Measurements from ENCODE around the gene SHC4.
"Not testable (repeated sequence)": the region's sequence is repeated elsewhere in the genome, so short reads cannot be mapped to it uniquely, and the experiment has no call there.

SHC4 gene

DNA sequence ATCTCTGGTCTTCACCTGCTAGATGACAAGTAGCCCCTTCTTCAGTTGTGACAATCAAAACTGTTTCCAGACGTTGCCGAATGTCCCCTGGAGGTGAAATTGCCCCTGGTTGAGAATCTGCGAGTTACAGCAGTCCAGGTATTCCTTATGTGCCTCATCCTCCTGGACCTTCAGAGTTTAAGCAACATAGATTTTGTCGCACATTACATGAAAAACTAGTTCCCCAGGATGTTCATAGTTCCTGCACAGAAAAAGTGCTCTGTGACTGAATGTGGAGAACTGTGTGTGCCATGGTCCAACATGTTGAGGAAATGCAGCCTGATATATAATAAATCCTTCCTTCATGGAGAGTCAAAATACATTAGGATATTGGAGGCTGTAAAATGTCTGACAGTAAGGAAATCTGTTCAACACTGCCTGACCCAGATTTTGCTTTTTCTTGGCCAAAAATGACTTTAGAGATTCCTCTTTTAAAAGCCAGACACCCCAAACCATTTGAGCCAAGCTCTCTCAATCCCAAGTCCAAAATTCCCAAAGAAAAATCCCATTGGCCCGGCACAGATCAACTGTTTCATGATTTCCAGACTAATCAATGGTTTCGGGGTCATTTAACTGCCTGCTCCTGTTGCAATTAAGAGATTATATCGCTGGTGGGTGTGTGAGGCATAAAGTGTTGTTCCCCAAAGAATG is 20.4 kb upstream of the SHC4 start:
- Histone ChIP-seq H3K4me1 (ENCODE audit: control insufficient read depth, insufficient read depth, low read length) (no peaks in the 10 kb centered on the region), H3K27ac (ENCODE audit: low read length) (no peak overlapping the region), H3K9me3 (ENCODE audit: control insufficient read depth, insufficient read depth, low read length) (no peaks in the 10 kb centered on the region), H3K36me3 (ENCODE audit: control insufficient read depth, insufficient read depth, low read length) (no peaks in the 10 kb centered on the region), H3K27me3 (ENCODE audit: control insufficient read depth, insufficient read depth, low read length) (no peaks in the 10 kb centered on the region), H3K4me3 (ENCODE audit: low read length) (no peak overlapping the region)
- WGBS (ENCODE audit: insufficient coverage, insufficient read length): no CpG with 5 or more reads among the region's 7 CpGs
- no peak for DNase-seq (ENCODE audit: low read depth, low spot score)

DNA sequence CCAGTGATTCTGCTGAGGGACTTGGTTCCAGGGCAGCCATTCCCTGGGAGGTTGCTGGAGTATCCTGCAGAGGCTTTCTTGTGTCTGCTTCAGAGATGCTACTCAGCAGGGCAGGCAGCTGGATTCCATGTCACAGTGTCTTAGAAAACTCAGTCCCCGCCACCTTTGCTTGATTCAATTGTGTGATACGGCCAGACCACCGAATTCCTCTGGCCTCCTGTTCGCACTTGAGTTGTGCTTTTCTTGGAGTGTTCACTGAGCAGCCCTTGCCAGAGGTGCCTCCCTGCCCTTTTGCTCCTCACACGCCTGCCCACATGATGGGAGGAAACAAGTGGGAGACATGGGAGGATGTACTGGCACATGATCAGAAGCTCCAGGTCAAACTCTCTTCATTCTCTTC is 19.6 kb upstream of the SHC4 start:
- no peaks in the 10 kb centered on the region for H3K27me3 ChIP-seq (ENCODE audit: control insufficient read depth, insufficient read depth, low read length)
- DNase-seq (ENCODE audit: low read depth, low spot score): no peak
- WGBS (ENCODE audit: insufficient coverage, insufficient read length): no CpG with 5 or more reads among the region's 5 CpGs
- H3K36me3 ChIP-seq (ENCODE audit: control insufficient read depth, insufficient read depth, low read length): no peaks in the 10 kb centered on the region
- H3K4me3 ChIP-seq (ENCODE audit: low read length): no peak overlapping the region
- no peaks in the 10 kb centered on the region for H3K4me1 ChIP-seq (ENCODE audit: control insufficient read depth, insufficient read depth, low read length)
- H3K9me3 ChIP-seq (ENCODE audit: control insufficient read depth, insufficient read depth, low read length): no peaks in the 10 kb centered on the region
- no peak overlapping the region for H3K27ac ChIP-seq (ENCODE audit: low read length)

DNA sequence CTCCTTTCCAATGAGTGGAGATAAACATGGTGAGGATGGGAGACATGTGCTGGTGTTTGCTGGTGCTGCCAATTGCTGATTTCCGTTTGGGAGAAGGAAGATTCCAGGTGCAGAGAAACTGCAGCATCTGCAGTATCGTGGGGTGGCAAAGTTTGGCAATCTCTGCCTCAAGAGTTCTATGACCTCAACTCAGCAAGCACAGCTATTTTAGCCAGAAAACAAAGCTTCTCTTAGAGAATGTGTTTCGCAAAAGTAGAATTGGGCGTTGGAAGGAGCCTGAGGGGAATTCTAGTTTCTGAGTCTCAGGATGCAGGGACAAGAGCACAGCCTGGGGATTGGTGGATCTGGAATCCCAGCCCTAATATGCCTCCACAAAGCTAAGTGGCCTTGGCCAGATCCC is 18.2 kb upstream of the SHC4 start:
- WGBS (ENCODE audit: insufficient coverage, insufficient read length): no CpG with 5 or more reads among the region's 4 CpGs
- H3K36me3 ChIP-seq (ENCODE audit: control insufficient read depth, insufficient read depth, low read length): no peaks in the 10 kb centered on the region

DNA sequence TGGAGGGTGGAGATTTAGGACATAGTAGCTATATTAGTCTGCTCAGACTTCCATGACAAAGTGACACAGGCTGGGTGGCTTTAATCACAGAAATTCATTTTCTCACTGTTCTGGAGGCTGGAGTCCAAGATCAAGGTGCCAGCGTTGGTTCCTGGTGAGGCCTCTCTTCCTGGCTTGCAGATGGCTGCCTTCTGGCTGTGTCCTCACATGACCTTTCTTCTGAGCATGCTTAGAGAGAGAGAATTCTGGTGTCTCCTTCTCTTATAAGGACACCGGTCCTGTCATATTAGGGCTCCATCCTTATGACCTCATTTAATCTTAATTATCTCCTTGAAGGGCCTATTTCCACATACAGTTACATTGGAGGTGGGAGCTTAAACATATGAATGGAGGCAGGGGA is 14.9 kb upstream of the SHC4 start:
- Histone ChIP-seq H3K9me3 (ENCODE audit: control insufficient read depth, insufficient read depth, low read length) (no peaks in the 10 kb centered on the region), H3K4me3 (ENCODE audit: low read length) (no peak overlapping the region), H3K36me3 (ENCODE audit: control insufficient read depth, insufficient read depth, low read length) (no peaks in the 10 kb centered on the region), H3K4me1 (ENCODE audit: control insufficient read depth, insufficient read depth, low read length) (peaks cover 3% of the 10 kb centered on the region; the same call in 1 of the 2 replicates), H3K27me3 (ENCODE audit: control insufficient read depth, insufficient read depth, low read length) (no peaks in the 10 kb centered on the region), H3K27ac (ENCODE audit: low read length) (no peak overlapping the region)
- DNase-seq (ENCODE audit: low read depth, low spot score): no peak
- WGBS (ENCODE audit: insufficient coverage, insufficient read length): no CpG with 5 or more reads among the region's 2 CpGs

More for the DNA sequence above, 18.2 kb upstream of the SHC4 start:
- H3K4me1 ChIP-seq (ENCODE audit: control insufficient read depth, insufficient read depth, low read length): no peaks in the 10 kb centered on the region
- H3K9me3 ChIP-seq (ENCODE audit: control insufficient read depth, insufficient read depth, low read length): no peaks in the 10 kb centered on the region
- H3K27ac ChIP-seq (ENCODE audit: low read length): no peak overlapping the region
- H3K27me3 ChIP-seq (ENCODE audit: control insufficient read depth, insufficient read depth, low read length): no peaks in the 10 kb centered on the region
- DNase-seq (ENCODE audit: low read depth, low spot score): no peak
- no peak overlapping the region for H3K4me3 ChIP-seq (ENCODE audit: low read length)

DNA sequence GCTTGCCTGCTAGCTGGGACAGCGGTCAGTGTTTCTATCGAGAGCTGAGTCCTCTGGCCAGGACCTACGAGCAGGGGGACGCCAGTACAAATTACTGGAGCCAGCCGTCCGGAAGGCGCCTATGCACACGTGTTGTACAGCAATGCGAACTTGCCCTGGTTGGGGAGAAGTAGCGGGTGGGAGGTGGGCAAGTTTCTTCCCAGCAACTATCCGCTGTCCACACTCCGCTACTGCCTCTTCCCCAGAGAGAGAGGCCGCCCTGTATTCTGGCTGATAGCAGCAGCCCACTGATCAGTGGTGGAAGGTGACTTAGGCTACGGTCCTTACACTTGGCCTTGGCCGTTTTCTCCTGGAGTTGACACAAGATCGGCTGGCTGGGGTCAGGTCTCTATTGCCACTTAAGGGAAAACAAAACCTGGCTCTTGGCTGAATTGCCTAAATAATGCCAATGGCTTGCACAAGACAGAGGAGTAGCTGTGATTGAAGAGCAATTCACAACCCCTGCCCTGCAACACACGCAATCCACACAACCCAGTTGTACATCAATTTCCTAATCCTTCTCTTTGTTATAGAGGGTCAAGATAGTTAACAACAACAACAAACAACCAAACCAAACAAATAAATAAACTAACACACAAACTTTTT is 12.8 kb upstream of the SHC4 start:
- H3K27me3 ChIP-seq (ENCODE audit: control insufficient read depth, insufficient read depth, low read length): no peaks in the 10 kb centered on the region
- H3K4me1 ChIP-seq (ENCODE audit: control insufficient read depth, insufficient read depth, low read length): peaks cover 3% of the 10 kb centered on the region; the same call in 1 of the 2 replicates
- H3K27ac ChIP-seq (ENCODE audit: low read length): no peak overlapping the region
- DNase-seq (ENCODE audit: low read depth, low spot score): no peak
- H3K36me3 ChIP-seq (ENCODE audit: control insufficient read depth, insufficient read depth, low read length): no peaks in the 10 kb centered on the region; the same call in 1 of the 2 replicates
- H3K9me3 ChIP-seq (ENCODE audit: control insufficient read depth, insufficient read depth, low read length): no peaks in the 10 kb centered on the region
- H3K4me3 ChIP-seq (ENCODE audit: low read length): no peak overlapping the region; the same call in 1 of the 2 replicates
- WGBS (ENCODE audit: insufficient coverage, insufficient read length): no CpG with 5 or more reads among the region's 17 CpGs

DNA sequence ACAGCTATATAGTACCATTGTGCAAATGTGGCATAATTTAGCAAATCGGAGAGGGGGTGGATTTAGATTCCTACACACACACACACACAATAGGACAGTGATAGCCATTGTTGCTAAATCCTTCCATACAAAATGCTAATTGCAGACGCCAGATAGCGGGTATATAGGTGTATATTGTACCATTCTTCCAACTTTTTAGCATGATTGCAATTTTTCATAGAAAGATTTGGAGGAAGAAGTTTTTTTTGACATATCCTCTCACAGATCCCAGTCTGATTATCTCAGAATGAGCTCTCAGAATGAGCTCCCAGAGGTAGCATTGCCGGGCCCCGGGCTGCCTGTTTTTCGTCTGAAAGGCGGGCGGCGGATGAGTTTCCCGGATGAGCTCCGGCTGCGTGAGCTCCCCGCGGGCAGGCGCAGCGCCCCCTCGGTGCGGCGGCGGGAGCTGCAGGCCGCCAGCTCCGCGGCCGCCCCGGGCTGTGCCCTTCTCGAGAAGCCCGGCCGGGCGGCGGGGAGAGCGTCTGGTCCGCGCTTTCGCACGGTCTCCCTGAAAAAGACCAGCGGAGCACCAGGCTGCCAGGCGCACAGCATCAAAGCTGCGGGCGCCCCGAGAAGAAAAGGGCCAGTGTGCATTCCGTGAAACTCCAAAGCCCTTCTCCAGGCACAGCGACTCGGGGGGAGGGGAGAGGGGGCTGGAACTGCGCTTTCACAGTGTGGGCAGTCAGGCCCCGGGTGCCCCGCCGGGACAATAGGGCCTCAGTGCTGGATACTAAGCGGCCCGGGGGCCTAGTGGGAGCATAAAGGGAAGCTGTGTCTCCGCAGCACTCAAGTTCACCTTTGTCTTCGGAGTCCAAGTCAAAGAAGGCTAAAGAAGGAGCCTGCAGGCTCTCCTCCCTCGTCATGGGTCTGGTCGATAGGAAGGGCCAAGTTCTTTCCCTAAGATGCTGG is 12.0 kb upstream of the SHC4 start:
- WGBS (ENCODE audit: insufficient coverage, insufficient read length): no CpG with 5 or more reads among the region's 53 CpGs
- Histone ChIP-seq H3K4me3 (ENCODE audit: low read length) (peak overlapping the region; percentile 45; the same call in 1 of the 2 replicates), H3K27me3 (ENCODE audit: control insufficient read depth, insufficient read depth, low read length) (no peaks in the 10 kb centered on the region), H3K9me3 (ENCODE audit: control insufficient read depth, insufficient read depth, low read length) (no peaks in the 10 kb centered on the region), H3K4me1 (ENCODE audit: control insufficient read depth, insufficient read depth, low read length) (peaks cover 3% of the 10 kb centered on the region; the same call in 1 of the 2 replicates), H3K27ac (ENCODE audit: low read length) (no peak overlapping the region), H3K36me3 (ENCODE audit: control insufficient read depth, insufficient read depth, low read length) (no peaks in the 10 kb centered on the region; the same call in 1 of the 2 replicates)
- no peak for DNase-seq (ENCODE audit: low read depth, low spot score)

DNA sequence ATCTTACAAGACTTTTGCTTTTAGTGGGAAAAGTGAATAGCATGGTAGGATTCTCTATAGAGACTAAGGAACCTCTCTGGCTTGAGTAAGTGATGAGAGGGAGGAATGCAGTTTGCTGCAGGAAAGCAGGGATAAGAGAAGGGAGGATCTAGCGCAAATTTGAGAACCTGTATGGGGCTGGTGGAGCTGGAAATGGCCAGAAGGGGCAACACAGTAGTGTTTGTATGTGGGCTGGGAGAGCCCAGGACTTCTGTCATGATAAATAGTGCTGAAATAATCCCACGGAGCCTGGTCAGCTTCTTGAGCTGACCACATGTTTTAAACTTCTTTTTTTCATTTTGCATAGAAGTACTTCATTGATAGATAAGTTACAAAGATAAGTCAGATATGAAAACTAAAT is 11.2 kb upstream of the SHC4 start:
- H3K27me3 ChIP-seq (ENCODE audit: control insufficient read depth, insufficient read depth, low read length): no peaks in the 10 kb centered on the region
- H3K9me3 ChIP-seq (ENCODE audit: control insufficient read depth, insufficient read depth, low read length): no peaks in the 10 kb centered on the region
- H3K36me3 ChIP-seq (ENCODE audit: control insufficient read depth, insufficient read depth, low read length): no peaks in the 10 kb centered on the region; the same call in 1 of the 2 replicates
- H3K27ac ChIP-seq (ENCODE audit: low read length): no peak overlapping the region
- DNase-seq (ENCODE audit: low read depth, low spot score): no peak
- H3K4me1 ChIP-seq (ENCODE audit: control insufficient read depth, insufficient read depth, low read length): peaks cover 3% of the 10 kb centered on the region; the same call in 1 of the 2 replicates
- WGBS (ENCODE audit: insufficient coverage, insufficient read length): no CpG with 5 or more reads among the region's 2 CpGs
- H3K4me3 ChIP-seq (ENCODE audit: low read length): no peak overlapping the region

DNA sequence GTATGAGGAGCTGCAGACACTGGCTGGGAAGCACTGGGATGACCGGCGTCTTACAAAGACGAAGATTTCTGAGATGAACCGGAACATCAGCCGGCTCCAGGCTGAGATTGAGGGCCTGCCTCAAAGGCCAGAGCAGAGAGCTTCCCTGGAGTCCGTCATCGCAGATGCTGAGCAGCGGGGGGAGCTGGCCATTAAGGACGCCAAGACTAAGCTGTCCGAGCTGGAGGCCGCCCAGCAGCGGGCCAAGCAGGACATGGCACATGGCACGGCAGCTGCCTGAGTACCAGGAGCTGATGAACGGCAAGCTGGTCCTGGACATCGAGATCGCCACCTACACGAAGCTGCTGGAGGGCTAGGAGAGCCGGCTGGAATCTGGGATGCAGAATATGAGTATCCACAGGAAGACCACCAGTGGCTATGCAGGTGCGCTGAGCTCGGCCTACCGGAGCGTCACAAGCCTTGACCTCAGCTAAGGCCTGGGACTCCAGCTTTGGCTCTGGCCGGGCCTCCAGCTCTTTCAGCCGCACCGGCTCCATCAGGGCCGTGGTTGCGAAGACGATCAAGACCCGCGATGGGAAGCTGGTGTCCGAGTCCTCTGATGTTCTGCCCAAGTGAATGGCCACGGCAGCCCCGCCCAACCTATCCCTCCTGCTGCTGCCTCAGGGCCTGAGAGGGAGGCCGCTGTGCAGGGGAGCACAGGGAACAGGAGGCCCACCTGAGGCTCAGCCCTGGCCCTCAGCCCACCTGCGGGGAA is 9.2 kb upstream of the SHC4 start:
- DNase-seq (ENCODE audit: low read depth, low spot score): no peak
- H3K27me3 ChIP-seq (ENCODE audit: control insufficient read depth, insufficient read depth, low read length): no peaks in the 10 kb centered on the region
- no CpG with 5 or more reads among the region's 35 CpGs for WGBS (ENCODE audit: insufficient coverage, insufficient read length)

DNA sequence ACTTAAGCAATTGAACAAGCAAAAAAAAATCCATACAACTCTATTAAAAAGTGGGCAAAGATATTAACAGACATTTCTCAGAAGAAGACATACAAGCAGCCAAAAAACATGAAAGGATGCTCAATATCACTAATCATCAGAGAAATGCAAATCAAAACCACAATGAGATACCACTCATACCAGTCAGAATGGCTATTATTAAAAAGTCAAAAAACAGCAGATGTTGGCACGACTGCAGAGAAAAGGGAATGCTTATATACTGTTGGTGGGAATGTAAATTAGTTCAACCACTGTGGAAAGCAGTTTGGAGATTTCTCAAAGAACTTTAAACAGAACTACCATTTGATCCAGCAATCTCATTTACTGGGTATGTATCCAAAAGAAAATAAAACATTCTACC is 7.2 kb upstream of the SHC4 start:
- not testable (repeated sequence) for H3K27ac ChIP-seq (ENCODE audit: low read length); DNase-seq (ENCODE audit: low read depth, low spot score); H3K4me3 ChIP-seq (ENCODE audit: low read length); H3K9me3 ChIP-seq (ENCODE audit: control insufficient read depth, insufficient read depth, low read length); H3K27me3 ChIP-seq (ENCODE audit: control insufficient read depth, insufficient read depth, low read length); H3K36me3 ChIP-seq (ENCODE audit: control insufficient read depth, insufficient read depth, low read length); H3K4me1 ChIP-seq (ENCODE audit: control insufficient read depth, insufficient read depth, low read length)
- no CpG with 5 or more reads among the region's 1 CpG for WGBS (ENCODE audit: insufficient coverage, insufficient read length)

More for the DNA sequence above, 9.2 kb upstream of the SHC4 start:
- H3K36me3 ChIP-seq (ENCODE audit: control insufficient read depth, insufficient read depth, low read length): no peaks in the 10 kb centered on the region; the same call in 1 of the 2 replicates
- no peaks in the 10 kb centered on the region for H3K9me3 ChIP-seq (ENCODE audit: control insufficient read depth, insufficient read depth, low read length)
- no peak overlapping the region for H3K27ac ChIP-seq (ENCODE audit: low read length)
- H3K4me3 ChIP-seq (ENCODE audit: low read length): no peak overlapping the region
- H3K4me1 ChIP-seq (ENCODE audit: control insufficient read depth, insufficient read depth, low read length): peaks cover 3% of the 10 kb centered on the region; the same call in 1 of the 2 replicates
